ENCODE results near the gene TSC22D3.
A peak's percentile ranks its signal among the peaks of the same experiment; 100 is the strongest.

TSC22D3 gene

GRCh38 chrX:107729558-107730297 is 45.9 kb downstream of the TSC22D3 start:
- no peak for DNase-seq

DNA sequence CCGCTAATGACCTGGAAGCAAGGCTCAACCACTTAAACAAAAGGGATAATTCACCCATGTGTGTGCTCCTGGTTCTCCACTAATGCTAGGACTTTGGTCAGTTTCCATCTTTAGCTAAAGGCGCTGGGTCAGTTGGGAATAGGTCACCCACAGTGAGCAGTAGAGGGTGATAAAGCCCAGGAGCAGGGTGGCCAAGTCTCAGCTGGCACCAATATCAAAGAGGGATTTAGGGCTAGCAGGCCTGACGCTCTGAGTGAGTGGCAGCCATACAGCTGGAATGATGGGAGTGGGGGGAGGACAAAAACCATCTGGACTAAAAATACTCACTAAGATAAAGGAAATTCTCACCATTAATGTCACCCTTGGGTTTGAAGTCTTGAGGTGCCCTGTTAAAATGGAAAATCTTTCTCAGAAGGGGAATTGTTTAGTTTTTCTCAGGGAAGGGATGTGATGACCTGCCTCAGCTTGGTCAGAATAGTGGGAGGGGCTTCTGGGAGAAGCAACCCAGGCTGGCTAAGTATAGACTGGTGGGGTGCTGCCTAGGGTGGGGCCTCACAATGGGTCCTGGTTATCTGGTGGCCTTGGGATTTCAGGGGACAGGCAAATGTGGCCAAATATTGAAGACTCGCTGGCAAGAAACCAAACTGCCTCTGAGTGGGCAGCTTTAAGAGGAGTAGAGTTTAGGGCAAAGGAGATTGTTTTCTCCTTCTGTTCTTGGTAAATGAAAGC is 47.1 kb downstream of the TSC22D3 start:
- no peak for DNase-seq

DNA sequence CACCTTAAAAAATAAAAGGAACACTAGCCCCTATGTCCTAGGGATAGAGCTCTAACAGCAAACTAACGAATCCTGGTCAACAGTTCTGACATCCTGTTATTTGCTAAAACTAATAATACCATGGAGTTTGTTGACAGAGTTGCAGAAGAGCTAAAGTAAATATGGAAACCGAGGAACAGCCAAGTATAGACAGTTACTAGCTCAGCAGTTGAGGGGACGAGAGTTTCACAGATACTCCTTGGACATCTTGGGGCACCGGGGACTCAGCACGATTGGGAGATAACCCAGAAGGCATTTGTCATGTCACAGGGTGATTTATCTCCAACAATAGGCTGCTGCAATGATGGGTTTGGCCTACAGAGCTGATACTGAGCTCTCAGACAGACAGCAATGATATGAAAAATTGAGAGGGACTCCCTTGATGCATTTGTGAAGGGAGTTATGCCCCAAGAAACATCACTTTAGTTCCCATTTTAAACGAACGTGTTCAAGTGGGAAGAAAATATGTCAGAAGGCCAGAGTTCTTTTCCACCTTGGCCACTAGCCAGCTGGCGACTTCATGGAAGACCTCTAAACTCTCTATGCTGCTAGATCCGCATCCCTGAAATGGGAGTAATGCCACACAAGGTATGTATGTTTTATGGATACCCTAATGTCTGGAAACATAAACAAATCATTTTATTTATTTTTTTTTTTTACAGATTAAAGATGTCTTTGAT is 48.6 kb downstream of the TSC22D3 start:
- DNase-seq: no peak

DNA sequence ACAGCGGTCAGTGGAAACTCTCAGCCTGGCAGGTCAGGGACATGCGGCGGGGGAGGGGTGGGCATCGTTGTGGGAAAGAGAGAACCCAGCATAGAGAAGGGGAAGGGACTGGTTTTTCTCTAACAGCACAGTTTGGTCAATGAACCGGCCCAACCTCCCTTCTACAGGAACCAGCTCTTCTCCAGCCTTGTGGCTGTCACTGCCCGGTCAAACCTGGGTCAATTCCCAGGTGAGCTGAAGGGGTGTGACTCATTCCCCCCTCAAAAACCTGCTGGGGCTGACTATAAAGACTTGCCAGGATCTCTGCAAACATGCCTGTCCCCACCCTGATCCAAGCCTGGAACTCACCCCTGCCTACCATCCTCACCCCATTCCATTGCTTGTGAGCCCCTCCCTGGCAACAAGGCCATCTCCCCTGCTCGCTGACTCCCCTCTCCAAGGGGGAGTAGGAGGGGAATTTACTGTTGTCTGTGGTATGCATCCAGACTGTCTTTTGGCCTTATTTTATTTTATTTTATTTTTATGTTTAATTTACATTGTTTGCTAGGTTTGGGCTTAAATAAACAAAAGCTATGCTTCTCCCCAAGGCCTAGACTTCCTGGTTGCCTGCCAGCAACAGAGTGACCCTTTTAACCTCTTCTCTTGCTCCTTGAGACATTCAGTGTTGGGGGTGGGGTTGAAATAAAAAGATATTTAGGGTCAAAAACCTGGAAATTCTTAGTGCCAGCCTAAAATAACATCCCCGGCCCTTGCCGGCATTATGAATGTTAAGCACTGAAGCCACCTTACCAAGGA is 49.6 kb downstream of the TSC22D3 start:
- DNase-seq: no peak

- DNase-seq: no peak
Observed at GRCh38 chrX:107724653-107725052, 50.9 kb downstream of the TSC22D3 start.

DNA sequence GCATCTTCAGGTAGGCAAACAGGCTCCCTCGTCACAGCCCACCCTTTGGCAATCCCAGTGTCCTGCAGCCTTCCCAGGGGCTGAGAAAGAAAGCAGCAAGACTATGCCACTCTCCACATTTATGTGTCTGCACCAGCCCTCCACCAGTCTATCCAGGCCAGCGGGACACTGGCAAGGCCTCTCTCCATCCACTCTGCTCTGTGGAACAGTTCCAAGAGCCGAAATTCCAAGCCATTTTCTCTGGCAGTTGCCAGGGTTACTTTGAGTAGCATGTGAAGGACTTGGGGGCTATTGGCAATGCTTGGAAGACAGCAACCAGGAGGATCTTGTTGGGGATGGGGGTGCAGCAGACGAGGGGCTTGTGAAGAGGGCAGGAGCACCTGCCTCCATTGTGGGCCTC is 52.1 kb downstream of the TSC22D3 start:
- DNase-seq: no peak

- DNase-seq: no peak
Observed at GRCh38 chrX:107721966-107722707, 53.5 kb downstream of the TSC22D3 start.

GRCh38 chrX:107721318-107721717 is 54.3 kb downstream of the TSC22D3 start:
- no peak for DNase-seq

- peak; percentile 73 for DNase-seq
Observed at GRCh38 chrX:107718156-107718621, 57.4 kb downstream of the TSC22D3 start.

GRCh38 chrX:107716816-107717700 is 58.5 kb downstream of the TSC22D3 start:
- peak; percentile 82 for DNase-seq

DNA sequence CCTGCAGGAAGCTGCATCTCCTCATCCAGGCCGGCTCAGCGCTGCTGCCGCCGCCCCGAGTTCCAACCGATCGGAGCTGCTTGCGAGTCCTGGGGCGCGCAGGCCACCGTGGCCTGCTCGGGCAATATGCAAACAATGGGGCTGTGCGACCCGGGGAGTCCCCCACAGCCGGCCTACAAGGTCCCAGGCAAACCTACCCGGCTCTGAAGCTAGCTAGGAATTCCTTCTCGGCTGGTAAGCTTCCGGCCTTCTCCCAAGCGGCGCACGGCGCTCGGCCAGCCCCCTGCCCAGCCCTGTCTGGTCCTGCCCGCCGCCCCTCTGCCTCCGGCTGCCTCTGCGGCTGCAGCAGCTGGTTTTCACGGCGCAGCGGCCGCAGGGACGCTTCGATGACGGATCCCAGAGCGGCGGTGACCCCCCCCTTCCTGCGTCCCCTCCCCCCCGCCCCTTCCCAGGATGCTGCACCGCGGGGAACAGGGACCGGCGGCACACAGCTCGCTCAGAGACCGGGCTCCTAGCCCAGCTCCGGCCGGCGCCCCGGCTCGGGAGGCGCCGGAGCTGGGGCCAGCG is 59.4 kb downstream of the TSC22D3 start:
- no peak for DNase-seq

- DNase-seq: no peak
Observed at GRCh38 chrX:107715331-107716117, 60.1 kb downstream of the TSC22D3 start.

DNA sequence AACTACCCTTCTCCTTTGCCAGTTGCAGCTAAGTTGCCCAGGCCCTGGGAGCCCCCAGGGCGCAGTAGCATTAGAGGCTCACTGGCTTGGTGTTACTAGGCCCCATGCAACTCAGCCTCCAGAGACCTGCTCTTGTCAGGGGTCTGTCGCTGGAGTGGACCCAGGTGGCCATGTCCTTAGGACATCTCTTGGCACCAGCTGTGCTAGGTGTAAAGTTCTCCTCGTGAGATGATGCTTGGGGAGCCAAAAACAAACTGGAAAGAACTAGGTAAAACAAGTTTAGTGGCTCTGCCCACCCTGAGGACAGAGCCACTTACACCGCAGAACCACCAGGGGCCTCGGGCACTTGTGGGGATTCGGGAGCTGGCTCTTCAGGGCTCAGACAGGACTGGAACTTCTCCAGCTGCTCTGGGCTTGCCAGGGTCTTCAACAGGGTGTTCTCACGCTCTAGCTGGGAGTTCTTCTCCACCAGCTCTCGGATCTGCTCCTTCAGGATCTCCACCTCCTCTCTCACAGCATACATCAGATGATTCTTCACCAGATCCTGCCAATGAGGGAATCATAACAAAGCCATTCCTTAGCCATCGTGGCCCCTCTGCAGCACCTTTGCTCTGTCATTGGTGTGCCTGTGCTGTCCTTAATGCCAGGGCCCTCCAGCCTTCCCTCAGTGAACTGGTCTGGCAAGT is 61.2 kb downstream of the TSC22D3 start:
- no peak for DNase-seq

DNA sequence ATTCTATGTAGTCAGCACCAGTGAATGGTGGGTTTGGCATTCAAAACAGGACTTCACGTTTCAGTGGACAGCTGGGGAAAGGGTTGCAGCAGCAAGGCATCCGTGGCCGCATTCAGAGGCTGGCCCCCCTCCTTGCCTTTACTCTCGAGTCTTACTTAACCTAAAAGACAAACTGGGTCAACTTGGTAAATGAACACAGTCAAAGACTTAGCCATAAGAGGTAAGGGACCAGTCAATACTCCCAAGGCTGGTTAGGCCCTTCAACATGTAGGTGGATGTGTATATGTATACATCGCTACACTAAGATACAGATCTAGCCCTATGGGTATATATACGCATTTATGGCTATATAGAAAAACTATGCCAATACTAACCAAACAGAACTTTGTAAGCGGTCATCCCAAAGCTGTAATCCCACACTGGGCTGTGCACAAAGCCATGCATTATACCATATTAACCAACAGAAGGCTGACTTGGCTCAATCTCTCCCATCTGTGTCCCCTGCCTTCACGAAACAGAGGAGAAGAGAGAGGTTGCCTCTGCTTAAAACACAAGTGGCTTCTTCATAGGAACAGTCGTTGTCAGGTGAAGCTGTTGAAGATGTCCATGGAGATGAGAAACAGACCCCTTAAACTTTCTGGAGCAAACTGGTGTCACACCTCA is 61.9 kb downstream of the TSC22D3 start:
- DNase-seq: no peak

DNA sequence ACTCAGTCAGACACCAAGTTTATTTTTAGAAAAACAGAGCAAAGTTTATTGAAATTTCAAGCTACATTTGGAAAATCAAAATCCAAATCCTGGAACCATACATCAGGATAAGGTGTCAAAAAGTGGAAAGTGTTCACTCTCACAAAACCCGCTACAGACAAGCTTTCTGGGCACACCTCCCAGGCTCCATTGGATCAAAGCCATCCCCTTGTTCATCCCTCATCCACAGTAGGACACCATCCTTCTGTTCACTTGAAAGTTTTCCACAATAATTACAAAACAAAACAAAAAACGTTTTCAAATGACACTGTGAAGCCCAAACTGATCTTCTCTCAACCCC is 62.4 kb downstream of the TSC22D3 start:
- DNase-seq: no peak

GRCh38 chrX:107712231-107713202 is 63.1 kb downstream of the TSC22D3 start:
- DNase-seq: no peak

- no peak for DNase-seq
Observed at GRCh38 chrX:107711521-107712181, 63.9 kb downstream of the TSC22D3 start.
